Frontal cortex (tissue), 4 donors: ENCODE measurements around the gene TSPYL6. TPM values are rescaled to one million over a fixed set of nuclear protein-coding genes. Genes with fewer than 3 reads are reported as not detected.
A peak's percentile ranks its signal among the peaks of the same experiment; 100 is the strongest.

Experiments
- DNase-seq, 2 donors: peaks; one replicate each; pipeline ENCODE4 v3.0.0; 2012; ENCODE audit warnings: low spot score in 2 of 2
- FAIRE-seq: peaks from 2 replicates; lab custom pipeline; 2012; peaks lifted over from hg19 to GRCh38; lab: Jason Lieb, UNC
- total RNA-seq: library from RNA; depleted of rRNA; stranded (reverse); fragments of >200 nt; gene quantifications from one replicate; pipeline ENCODE4 v1.2.3, GENCODE V29; 2014
- donor health status: control.
- donor health status: control.
- donor health status: control.

The TSPYL6 gene
- total RNA-seq, 1 donor from 2014 or later = not detected

- DNase-seq (no peak), FAIRE-seq (no peak)
These were observed 3.6 kb upstream of the TSPYL6 start for GRCh38 chr2:54259413-54260240.

GRCh38 chr2:54258166-54258565, 2.1 kb upstream of the TSPYL6 start:
- DNase-seq (no peak), FAIRE-seq (no peak)

DNA sequence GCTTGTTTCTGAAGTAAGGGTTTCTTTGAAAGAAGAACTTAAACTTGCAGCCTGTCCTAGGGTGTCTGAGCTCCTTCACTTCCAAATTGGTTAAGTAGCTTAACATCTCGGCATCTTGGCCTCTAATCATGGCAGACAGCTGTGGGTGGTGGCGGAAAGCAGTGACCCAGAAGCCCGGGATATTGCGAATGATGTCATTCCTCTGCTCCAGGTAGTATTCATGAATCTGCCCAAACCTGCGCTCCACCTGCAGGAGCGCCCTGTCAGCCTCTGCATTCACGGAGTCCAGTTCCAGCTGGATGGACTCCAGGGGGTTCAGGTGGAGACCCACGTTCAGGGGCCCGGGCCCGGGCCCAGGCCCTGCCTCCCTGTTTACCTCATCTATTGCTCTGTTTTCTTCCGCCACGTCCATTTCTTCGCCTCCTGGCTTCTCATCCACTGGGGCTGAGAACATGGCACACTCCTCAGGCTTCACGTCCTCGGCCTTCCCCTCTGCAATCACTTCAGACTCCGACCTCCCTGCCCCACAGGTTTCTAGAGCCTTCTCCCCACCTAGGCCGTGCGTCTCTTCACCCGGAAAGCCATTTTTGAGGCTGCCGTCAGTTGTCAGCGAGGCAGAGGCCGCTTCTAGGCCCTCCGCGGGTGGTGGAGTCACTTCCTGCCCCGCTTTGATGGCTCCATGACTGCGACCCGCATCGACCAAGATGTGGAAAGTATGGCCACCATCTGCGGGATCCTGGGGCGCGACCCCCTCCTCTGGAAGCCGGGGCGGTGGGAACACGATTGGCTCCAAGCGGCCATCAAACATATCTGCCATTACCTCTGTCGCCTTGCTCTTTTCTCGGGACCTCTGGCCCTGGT, 569 bp downstream of the TSPYL6 start:
- no peak for FAIRE-seq
- DNase-seq = no peak

- FAIRE-seq = no peak
- no peak for DNase-seq
These were observed 1.8 kb downstream of the TSPYL6 start for GRCh38 chr2:54254180-54254579.

DNA sequence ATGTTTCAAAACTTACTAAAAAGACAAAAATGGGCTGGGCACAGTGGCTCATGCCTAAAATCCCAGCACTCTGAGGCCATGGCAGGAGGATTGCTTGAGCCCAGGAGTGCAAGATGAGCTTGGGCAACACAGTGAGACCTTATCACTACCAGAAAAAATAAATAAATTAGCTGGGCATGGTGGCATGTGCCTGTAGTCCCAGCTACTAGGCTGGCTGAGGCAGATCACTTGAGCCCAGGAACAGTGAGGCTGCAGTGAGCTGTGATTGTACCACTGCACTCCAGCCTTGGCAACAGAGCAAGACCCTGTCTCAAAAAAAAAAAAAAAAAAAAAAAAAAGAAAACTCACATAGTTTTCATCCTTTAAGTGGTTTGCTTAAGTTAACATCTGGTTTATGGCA, 6.4 kb downstream of the TSPYL6 start:
- FAIRE-seq = no peak
- DNase-seq = no peak

GRCh38 chr2:54247115-54247514, 8.9 kb downstream of the TSPYL6 start:
- DNase-seq (no peak), FAIRE-seq (no peak)

GRCh38 chr2:54240515-54241469, 15.2 kb downstream of the TSPYL6 start:
- DNase-seq (no peak), FAIRE-seq (no peak)

DNA sequence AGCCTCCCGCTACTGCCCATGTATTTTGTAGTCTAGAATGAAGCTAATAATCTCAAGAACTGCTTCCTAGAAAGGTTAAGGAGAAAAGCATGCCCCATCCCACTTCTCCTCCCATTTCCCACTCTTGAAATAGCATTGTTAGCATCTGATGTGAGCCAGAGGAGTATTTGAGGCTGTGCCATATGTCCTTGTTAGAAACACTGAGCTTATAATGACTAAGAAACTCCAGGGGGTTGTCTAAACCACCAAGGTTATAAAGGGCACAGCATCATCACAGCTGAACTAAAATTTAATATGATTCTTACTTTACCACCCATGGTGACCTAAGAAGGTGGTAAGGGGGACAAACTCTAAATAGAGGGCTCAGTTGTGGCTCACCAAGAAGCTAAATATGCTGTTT, 16.6 kb downstream of the TSPYL6 start:
- no peak for FAIRE-seq
- no peak for DNase-seq

- DNase-seq (no peak), FAIRE-seq (no peak)
These were observed 18.6 kb downstream of the TSPYL6 start for GRCh38 chr2:54237428-54237827.

- DNase-seq (no peak), FAIRE-seq (no peak)
These were observed 22.0 kb downstream of the TSPYL6 start for GRCh38 chr2:54233832-54234649.

GRCh38 chr2:54228945-54229344, 27.1 kb downstream of the TSPYL6 start:
- DNase-seq = no peak
- no peak for FAIRE-seq

DNA sequence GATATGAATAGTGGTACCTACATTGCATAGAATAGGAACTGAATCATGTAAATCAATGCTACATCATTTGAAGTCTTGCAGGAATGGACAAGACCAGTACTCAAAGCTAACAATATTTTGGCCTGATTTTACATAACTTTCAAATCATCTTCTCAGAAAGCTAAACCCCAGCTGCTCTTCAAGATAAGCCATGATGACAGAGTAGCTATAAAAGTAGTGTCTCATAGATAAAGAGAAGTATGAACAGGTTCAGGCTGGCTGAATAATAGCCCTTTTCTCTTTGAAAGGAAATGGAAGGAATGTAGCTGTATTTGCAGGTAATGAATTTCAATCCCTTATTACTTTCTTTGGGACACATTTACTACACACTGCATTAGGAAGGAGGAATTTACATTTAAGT, 28.2 kb downstream of the TSPYL6 start:
- no peak for FAIRE-seq

GRCh38 chr2:54226260-54226659, 29.8 kb downstream of the TSPYL6 start:
- DNase-seq (no peak), FAIRE-seq (no peak)

More for the DNA sequence above, 28.2 kb downstream of the TSPYL6 start:
- no peak for DNase-seq

- no peak for DNase-seq
These were observed 31.0 kb downstream of the TSPYL6 start for GRCh38 chr2:54224997-54225396.

GRCh38 chr2:54213082-54213481, 42.9 kb downstream of the TSPYL6 start:
- DNase-seq (no peak), FAIRE-seq (no peak)

More at GRCh38 chr2:54224997-54225396, 31.0 kb downstream of the TSPYL6 start:
- no peak for FAIRE-seq

DNA sequence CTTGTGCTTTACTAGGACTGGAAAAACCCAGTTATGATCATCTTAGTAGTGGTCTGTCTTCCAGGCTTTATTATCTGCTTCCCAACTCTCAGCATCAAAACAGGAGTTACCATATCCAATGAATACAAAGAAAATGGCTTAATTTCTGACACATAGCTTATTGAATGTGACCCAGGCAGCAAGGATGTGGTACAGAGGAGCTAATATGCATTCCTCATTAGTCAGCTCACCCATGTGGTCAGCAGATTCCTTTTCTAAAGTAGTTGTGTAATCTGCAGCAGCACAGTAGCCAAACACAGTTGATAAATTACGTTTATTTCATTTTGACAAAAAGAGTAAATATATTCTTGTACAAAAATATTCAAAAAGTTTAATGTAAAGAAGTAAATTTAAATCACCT, 43.6 kb downstream of the TSPYL6 start:
- peak; percentile 79 for FAIRE-seq
- DNase-seq = no peak

DNA sequence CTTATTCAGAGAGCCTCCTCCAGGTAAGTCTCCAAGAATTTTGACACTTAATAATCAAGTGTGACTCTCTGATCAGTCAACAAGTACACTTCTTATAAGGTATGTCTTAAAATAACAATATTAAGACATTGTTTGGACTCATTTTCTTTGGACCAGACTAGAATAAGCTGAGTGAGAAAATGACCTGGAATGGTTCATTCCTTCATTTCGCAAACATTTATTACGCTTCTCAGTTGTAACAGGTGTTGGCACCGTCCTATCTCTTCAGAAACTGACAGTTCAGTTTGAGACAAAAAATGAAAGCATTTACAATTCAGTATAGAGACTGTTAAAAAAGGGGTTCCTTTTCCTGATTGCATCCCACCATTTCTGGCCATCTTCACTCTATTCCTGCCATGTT, 46.6 kb downstream of the TSPYL6 start:
- FAIRE-seq (no peak), DNase-seq (no peak)

- DNase-seq (no peak), FAIRE-seq (no peak)
These were observed 47.4 kb downstream of the TSPYL6 start for GRCh38 chr2:54208364-54209240.
